Embryonic facial prominence (tissue), 1 donor: ENCODE data around the gene STK32A.

Experiments used
- DNase-seq: peaks from one replicate; pipeline ENCODE4 v3.0.0-alpha.2; 2016; ENCODE audit errors: extremely low spot score

The STK32A gene

GRCh38 chr5:147391781-147392180, 157.0 kb downstream of the STK32A start:
- no peak for DNase-seq

- no peak for DNase-seq
Measured at GRCh38 chr5:147393874-147394672, 159.2 kb downstream of the STK32A start.

GRCh38 chr5:147396070-147396823, 161.4 kb downstream of the STK32A start:
- no peak for DNase-seq

- DNase-seq: no peak
Measured at GRCh38 chr5:147397616-147398015, 162.8 kb downstream of the STK32A start.

GRCh38 chr5:147398860-147399259, 164.0 kb downstream of the STK32A start:
- DNase-seq: no peak

GRCh38 chr5:147400126-147400809, 165.4 kb downstream of the STK32A start:
- DNase-seq: no peak

- no peak for DNase-seq
Measured at GRCh38 chr5:147400881-147401280, 166.1 kb downstream of the STK32A start.

GRCh38 chr5:147403651-147404640, 169.1 kb downstream of the STK32A start:
- DNase-seq: no peak

GRCh38 chr5:147404706-147405105, 169.9 kb downstream of the STK32A start:
- no peak for DNase-seq

GRCh38 chr5:147406636-147407035, 171.8 kb downstream of the STK32A start:
- no peak for DNase-seq

- no peak for DNase-seq
Measured at GRCh38 chr5:147407094-147407681, 172.4 kb downstream of the STK32A start.

- DNase-seq: no peak
Measured at GRCh38 chr5:147408980-147409379, 174.2 kb downstream of the STK32A start.

- no peak for DNase-seq
Measured at GRCh38 chr5:147410496-147411358, 175.9 kb downstream of the STK32A start.

GRCh38 chr5:147411359-147412319, 176.8 kb downstream of the STK32A start:
- DNase-seq: no peak

- no peak for DNase-seq
Measured at GRCh38 chr5:147412561-147412960, 177.7 kb downstream of the STK32A start.

GRCh38 chr5:147413266-147413665, 178.4 kb downstream of the STK32A start:
- no peak for DNase-seq

GRCh38 chr5:147415651-147416050, 180.8 kb downstream of the STK32A start:
- no peak for DNase-seq

- no peak for DNase-seq
Measured at GRCh38 chr5:147417135-147417813, 182.4 kb downstream of the STK32A start.
